Transverse colon (tissue), 4 donors: ENCODE measurements around the gene SCN8A.

Experiments
- CTCF ChIP-seq, 5 experiments: fragments of 200-600 bp in 3 of 5; fragments of 450-650 bp in 2 of 5; sonication (generic) in 3 of 5; IDR thresholded peaks; 1 replicate in 2 of 5; 2 replicates in 3 of 5; pipeline ENCODE4 v1.5.1; 2016 to 2017; ENCODE audit warnings: antibody characterized with exemption in 5 of 5, inconsistent platforms in 3 of 5, mild to moderate bottlenecking in 2 of 5, moderate library complexity in 1 of 5
- EP300 ChIP-seq: sonication (generic); formaldehyde crosslinking; IDR thresholded peaks from one replicate; pipeline ENCODE4 v1.6.1; 2017; ENCODE audit warnings: antibody characterized with exemption, low read depth
- POLR2A ChIP-seq: fragments of 450-650 bp; IDR thresholded peaks from one replicate; pipeline ENCODE4 v1.6.1; 2016; ENCODE audit warnings: antibody characterized with exemption, mild to moderate bottlenecking, moderate library complexity
- POLR2AphosphoS5 ChIP-seq, 3 donors: sonication (generic); formaldehyde crosslinking; IDR thresholded peaks; one replicate each; pipeline ENCODE4 v1.6.1; 2016; ENCODE audit warnings: antibody characterized with exemption in 3 of 3

- TF ChIP-seq CTCF (IDR thresholded peaks at IDR 0.05) = no peak
- no peak for TF ChIP-seq EP300
- no peak for TF ChIP-seq POLR2A
- TF ChIP-seq POLR2AphosphoS5 (IDR thresholded peaks at IDR 0.05) = no peak
Observed at GRCh38 chr12:51692016-51692415, 101.0 kb downstream of the SCN8A start.
